K562 (cell line): ENCODE results near the gene CELSR2. TPM values are rescaled to one million over a fixed set of nuclear protein-coding genes. Genes with fewer than 3 reads are reported as not detected.

Experiments used
- ARNT ChIP-seq, 2 experiments: fragments of 450-650 bp; IDR thresholded peaks; 2 replicates each; pipeline ENCODE4 v1.6.1; 2016; ENCODE audit warnings: mild to moderate bottlenecking in 1 of 2
- CBX8 ChIP-seq: fragments of 200-600 bp; sonication (generic); IDR thresholded peaks from 2 replicates; pipeline ENCODE4 v1.6.1; 2012; ENCODE audit warnings: borderline replicate concordance, mixed run types, low read depth, mild to moderate bottlenecking, moderate library complexity, mixed read lengths, low read length, control low read depth, inconsistent platforms; ENCODE audit not compliant: poor library complexity, severe bottlenecking; ENCODE audit errors: extremely low read depth
- CGGBP1 ChIP-seq: fragments of 250-450 bp; sonication (Bioruptor Pico); IDR thresholded peaks from 2 replicates; pipeline ENCODE4 v1.9.0; 2021; ENCODE audit warnings: mild to moderate bottlenecking
- CXXC5 ChIP-seq: fragments of 250-450 bp; sonication (Bioruptor Pico); IDR thresholded peaks from 2 replicates; pipeline ENCODE4 v1.8.0; 2022; ENCODE audit warnings: inconsistent platforms, mild to moderate bottlenecking, moderate library complexity
- ELF4 ChIP-seq: fragments of 450-650 bp; formaldehyde crosslinking; IDR thresholded peaks from 2 replicates; pipeline ENCODE4 v1.4.0; 2022; ENCODE audit warnings: missing genetic modification characterization
- FOXP1 ChIP-seq: sonication (generic); formaldehyde crosslinking; IDR thresholded peaks from 2 replicates; pipeline ENCODE4 v1.8.0; 2022; ENCODE audit warnings: mild to moderate bottlenecking, missing genetic modification reagents
- HOXB6 ChIP-seq: fragments of 250-450 bp; sonication (Bioruptor Pico); IDR thresholded peaks from 2 replicates; pipeline ENCODE4 v1.5.1; 2022; ENCODE audit warnings: mild to moderate bottlenecking, borderline replicate concordance
- JUNB ChIP-seq: fragments of 450-650 bp; formaldehyde crosslinking; conservative IDR thresholded peaks from 2 replicates; pipeline ENCODE4 v1.4.0; 2020; ENCODE audit warnings: mild to moderate bottlenecking
- KLF6 ChIP-seq: fragments of 250-450 bp; sonication (Bioruptor Pico); IDR thresholded peaks from 2 replicates; pipeline ENCODE4 v1.4.0; 2020; ENCODE audit warnings: mild to moderate bottlenecking, moderate library complexity, borderline replicate concordance
- LARP7 ChIP-seq: fragments of 450-650 bp; IDR thresholded peaks from 2 replicates; pipeline ENCODE4 v1.6.1; 2016
- MAFK ChIP-seq: IDR thresholded peaks from 2 replicates; pipeline ENCODE4 v1.6.1; 2011; ENCODE audit warnings: low read length, improper control_type of control experiment
- MEF2D ChIP-seq: conservative IDR thresholded peaks from 2 replicates; pipeline ENCODE4 v1.6.1; 2016; ENCODE audit warnings: low read depth, missing genetic modification characterization, missing compliant biosample characterization
- MTF1 ChIP-seq: fragments of 250-450 bp; sonication (Bioruptor Pico); IDR thresholded peaks from 2 replicates; pipeline ENCODE4 v1.9.0; 2021; ENCODE audit warnings: moderate library complexity, mild to moderate bottlenecking, inconsistent platforms, borderline replicate concordance
- NFE2L1 ChIP-seq: fragments of 450-650 bp; IDR thresholded peaks from 2 replicates; pipeline ENCODE4 v1.6.1; 2016; ENCODE audit warnings: missing genetic modification characterization, low read depth, mild to moderate bottlenecking, missing compliant biosample characterization, moderate library complexity, borderline replicate concordance
- NFRKB ChIP-seq: fragments of 450-650 bp; IDR thresholded peaks from 2 replicates; pipeline ENCODE4 v1.6.1; 2016; ENCODE audit warnings: low read depth
- SIX5 ChIP-seq, 2 experiments: IDR thresholded peaks; 2 replicates each; pipeline ENCODE4 v1.6.1; 2011; ENCODE audit warnings: low read length in 2 of 2, borderline replicate concordance in 1 of 2, low read depth in 1 of 2, mild to moderate bottlenecking in 1 of 2, moderate library complexity in 1 of 2; ENCODE audit not compliant: insufficient read depth in 1 of 2
- SPI1 ChIP-seq: IDR thresholded peaks from 2 replicates; pipeline ENCODE4 v1.6.1; 2011; ENCODE audit warnings: low read depth, low read length, control low read depth, borderline replicate concordance
- THAP12 ChIP-seq: fragments of 250-450 bp; sonication (Bioruptor Pico); IDR thresholded peaks from 2 replicates; pipeline ENCODE4 v1.9.0; 2021; ENCODE audit warnings: mild to moderate bottlenecking, inconsistent platforms
- ZNF311 ChIP-seq: fragments of 250-450 bp; sonication (Bioruptor Pico); IDR thresholded peaks from 2 replicates; pipeline ENCODE4 v1.4.0; 2020; ENCODE audit warnings: mild to moderate bottlenecking, moderate library complexity
- ZNF507 ChIP-seq: conservative IDR thresholded peaks from 2 replicates; pipeline ENCODE4 v1.6.1; 2017; ENCODE audit warnings: missing genetic modification characterization, missing compliant biosample characterization
- ZNF518B ChIP-seq: fragments of 250-450 bp; sonication (Bioruptor Pico); IDR thresholded peaks from 2 replicates; pipeline ENCODE4 v1.5.0; 2021; ENCODE audit warnings: mild to moderate bottlenecking, moderate library complexity
- ZNF79 ChIP-seq: fragments of 250-450 bp; sonication (Bioruptor Pico); IDR thresholded peaks from 2 replicates; pipeline ENCODE4 v1.4.0; 2020; ENCODE audit warnings: low read depth, mild to moderate bottlenecking, moderate library complexity
- polyA plus RNA-seq, 8 experiments: library from polyadenylated mRNA; depleted of rRNA in 4 of 8; stranded (reverse) in 5 of 8; unstranded in 3 of 8; fragments of >200 nt; fragmentation: Nextera tagmentation in 2 of 8; fragmentation: Illumina TruSeq in 1 of 8; extraction: Ambion mirVana in 2 of 8; extraction: Trizol in 1 of 8; gene quantifications; 2 replicates each; pipeline versions ENCODE4 v1.2.1 to v1.2.3, GENCODE V29; 2011 to 2014; ENCODE audit warnings: inconsistent platforms in 1 of 8, missing spikeins in 1 of 8
- total RNA-seq, 7 experiments: library from RNA; depleted of rRNA in 6 of 7; stranded (reverse); fragments of >200 nt in 6 of 7; fragmentation: Illumina TruSeq in 2 of 7; extraction: Trizol in 2 of 7; gene quantifications; 2 replicates each; pipeline versions ENCODE4 v1.2.1 to v1.2.3, GENCODE V29; 2011 to 2021; ENCODE audit warnings: low replicate concordance in 1 of 7

The CELSR2 gene
- total and polyA plus RNA-seq, 9 of the 15 experiments (the other 6 are each of a cell fraction or from before 2014, with no cell fraction given) = 0.31 to 21.9 (median 4.2) TPM

GRCh38 chr1:109214695-109215623, 34.4 kb upstream of the CELSR2 start (continued):
- TF ChIP-seq SIX5 (IDR thresholded peaks at IDR 0.05; ENCODE audit: borderline replicate concordance in 1 of 2, insufficient read depth in 1 of 2, low read depth in 1 of 2, low read length in 2 of 2) (no peak), ZNF79 (CRISPR knock-in tag) (no peak), FOXP1 (CRISPR knock-in tag) (no peak), ARNT (IDR thresholded peaks at IDR 0.05) (peak in 1 of 2 experiments; percentile 97; a peak in 2 of 4 replicates), NFRKB (peak; percentile 87), NFE2L1 (no peak), SPI1 (no peak), JUNB (CRISPR knock-in tag) (no peak), ZNF518B (CRISPR knock-in tag) (0 out of 2 replicates have a peak, but pooled peaks have one; percentile 24), ELF4 (CRISPR knock-in tag) (0 out of 2 replicates have a peak, but pooled peaks have one; percentile 75), MTF1 (no peak), ZNF311 (CRISPR knock-in tag) (peak; percentile 46; the same call in 1 of the 2 replicates), THAP12 (CRISPR knock-in tag) (no peak), LARP7 (no peak), CGGBP1 (CRISPR knock-in tag) (no peak), MEF2D (tag) (no peak), CBX8 (no peak), CXXC5 (CRISPR knock-in tag) (peak; percentile 82), ZNF507 (tag) (no peak), HOXB6 (CRISPR knock-in tag) (no peak), KLF6 (CRISPR knock-in tag) (peak; percentile 79; the same call in 1 of the 2 replicates), MAFK (peak; percentile 43; the same call in 1 of the 2 replicates)
